Stimulated activated CD8-positive, alpha-beta memory T cell treated with anti-CD3 and anti-CD28 coated beads, Interleukin-15, amount 100 ng/mL, for 48 hours (primary cell): ENCODE data around the gene KCNJ1.

Source experiments
- DNase-seq, 2 donors: peaks; one replicate each; pipeline ENCODE4 v3.0.0-alpha.2; 2020; ENCODE audit warnings: low read depth in 2 of 2

Gene KCNJ1

GRCh38 chr11:128867277-128867676 lies at the start of gene KCNJ1:
TSS of gene KCNJ1 (minus strand) at chr11:128867296. CDS start at chr11:128840243, 27,053 bp downstream.
- DNase-seq: no peak

GRCh38 chr11:128916681-128917080 lies 49.6 kb upstream of the KCNJ1 start:
- no peak for DNase-seq

- DNase-seq: no peak
Measured at GRCh38 chr11:128916037-128916572, 49.0 kb upstream of the KCNJ1 start.

GRCh38 chr11:128915149-128915521 lies 48.0 kb upstream of the KCNJ1 start:
- no peak for DNase-seq

GRCh38 chr11:128914216-128915148 lies 47.4 kb upstream of the KCNJ1 start:
- DNase-seq: no peak

- no peak for DNase-seq
Measured at GRCh38 chr11:128913806-128914205, 46.7 kb upstream of the KCNJ1 start.

GRCh38 chr11:128911701-128912100 lies 44.6 kb upstream of the KCNJ1 start:
- DNase-seq: no peak

GRCh38 chr11:128911239-128911638 lies 44.1 kb upstream of the KCNJ1 start:
- no peak for DNase-seq

GRCh38 chr11:128910576-128910975 lies 43.5 kb upstream of the KCNJ1 start:
- no peak for DNase-seq

GRCh38 chr11:128909438-128910125 lies 42.5 kb upstream of the KCNJ1 start:
- DNase-seq: no peak

- DNase-seq: no peak
Measured at GRCh38 chr11:128908391-128909246, 41.5 kb upstream of the KCNJ1 start.

- no peak for DNase-seq
Measured at GRCh38 chr11:128907585-128907984, 40.5 kb upstream of the KCNJ1 start.

- no peak for DNase-seq
Measured at GRCh38 chr11:128906185-128907050, 39.3 kb upstream of the KCNJ1 start.

GRCh38 chr11:128905345-128906184 lies 38.5 kb upstream of the KCNJ1 start:
- no peak for DNase-seq

GRCh38 chr11:128904656-128905344 lies 37.7 kb upstream of the KCNJ1 start:
- DNase-seq: no peak

GRCh38 chr11:128904303-128904655 lies 37.2 kb upstream of the KCNJ1 start:
- no peak for DNase-seq

- DNase-seq: no peak
Measured at GRCh38 chr11:128903248-128904061, 36.4 kb upstream of the KCNJ1 start.

GRCh38 chr11:128902515-128903066 lies 35.5 kb upstream of the KCNJ1 start:
- DNase-seq: no peak
